ENCODE data around the gene RBMY1A1. TPM values are rescaled to one million over a fixed set of nuclear protein-coding genes. Genes with fewer than 3 reads are reported as not detected.

Gene RBMY1A1
- not detected in 2 replicates for total RNA-seq (ENCODE audit: low replicate concordance)

DNA sequence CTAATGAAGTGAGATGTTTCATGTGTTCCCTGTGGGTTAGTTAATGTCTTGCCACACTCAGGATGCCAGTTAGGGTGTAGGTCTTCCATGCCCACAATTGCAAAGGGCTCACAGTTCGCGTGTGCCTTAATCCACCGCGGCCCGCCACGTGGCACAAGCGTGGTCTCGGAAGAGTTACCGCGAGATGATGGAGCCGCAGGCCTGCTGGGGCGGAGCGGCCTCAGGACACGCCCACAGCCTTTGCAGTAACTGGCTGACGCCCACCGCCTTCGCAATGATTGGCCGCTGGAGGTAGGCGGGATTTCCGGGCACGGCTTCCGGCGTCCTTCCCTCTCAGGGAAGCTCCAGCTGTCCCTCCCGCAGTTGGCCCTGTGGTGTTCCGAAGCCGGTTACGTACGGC lies at the start of gene RBMY1A1:
RBMY1A1 (plus strand) TSS at position 301 of the 400 bp plus-strand sequence. CDS start 2,013 bp downstream, outside the sequence.

DNA sequence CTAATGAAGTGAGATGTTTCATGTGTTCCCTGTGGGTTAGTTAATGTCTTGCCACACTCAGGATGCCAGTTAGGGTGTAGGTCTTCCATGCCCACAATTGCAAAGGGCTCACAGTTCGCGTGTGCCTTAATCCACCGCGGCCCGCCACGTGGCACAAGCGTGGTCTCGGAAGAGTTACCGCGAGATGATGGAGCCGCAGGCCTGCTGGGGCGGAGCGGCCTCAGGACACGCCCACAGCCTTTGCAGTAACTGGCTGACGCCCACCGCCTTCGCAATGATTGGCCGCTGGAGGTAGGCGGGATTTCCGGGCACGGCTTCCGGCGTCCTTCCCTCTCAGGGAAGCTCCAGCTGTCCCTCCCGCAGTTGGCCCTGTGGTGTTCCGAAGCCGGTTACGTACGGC lies 23.6 kb upstream of the RBMY1A1 start, which contains the start of gene RBMY1B:
RBMY1B (plus strand) TSS at position 301 of the 400 bp plus-strand sequence. CDS start 2,013 bp downstream, outside the sequence.

Other genes starting within 250 kb of the RBMY1A1 start
- gene RBMY1B, start 23.5 kb upstream of the RBMY1A1 start, total RNA-seq (ENCODE audit: low replicate concordance) = not detected in 2 replicates

All from smooth muscle cell of the coronary artery (primary cell).